HG03354 (cell line): ENCODE measurements around the gene PAFAH2.

ENCODE experiments used
- ATAC-seq: cut with Tn5 transposase; IDR thresholded peaks from one replicate; pipeline ENCODE4 v1.9.1; 2021; ENCODE audit warnings: mild to moderate bottlenecking; ENCODE audit not compliant: unreplicated experiment, poor library complexity, severe bottlenecking

The PAFAH2 gene

DNA sequence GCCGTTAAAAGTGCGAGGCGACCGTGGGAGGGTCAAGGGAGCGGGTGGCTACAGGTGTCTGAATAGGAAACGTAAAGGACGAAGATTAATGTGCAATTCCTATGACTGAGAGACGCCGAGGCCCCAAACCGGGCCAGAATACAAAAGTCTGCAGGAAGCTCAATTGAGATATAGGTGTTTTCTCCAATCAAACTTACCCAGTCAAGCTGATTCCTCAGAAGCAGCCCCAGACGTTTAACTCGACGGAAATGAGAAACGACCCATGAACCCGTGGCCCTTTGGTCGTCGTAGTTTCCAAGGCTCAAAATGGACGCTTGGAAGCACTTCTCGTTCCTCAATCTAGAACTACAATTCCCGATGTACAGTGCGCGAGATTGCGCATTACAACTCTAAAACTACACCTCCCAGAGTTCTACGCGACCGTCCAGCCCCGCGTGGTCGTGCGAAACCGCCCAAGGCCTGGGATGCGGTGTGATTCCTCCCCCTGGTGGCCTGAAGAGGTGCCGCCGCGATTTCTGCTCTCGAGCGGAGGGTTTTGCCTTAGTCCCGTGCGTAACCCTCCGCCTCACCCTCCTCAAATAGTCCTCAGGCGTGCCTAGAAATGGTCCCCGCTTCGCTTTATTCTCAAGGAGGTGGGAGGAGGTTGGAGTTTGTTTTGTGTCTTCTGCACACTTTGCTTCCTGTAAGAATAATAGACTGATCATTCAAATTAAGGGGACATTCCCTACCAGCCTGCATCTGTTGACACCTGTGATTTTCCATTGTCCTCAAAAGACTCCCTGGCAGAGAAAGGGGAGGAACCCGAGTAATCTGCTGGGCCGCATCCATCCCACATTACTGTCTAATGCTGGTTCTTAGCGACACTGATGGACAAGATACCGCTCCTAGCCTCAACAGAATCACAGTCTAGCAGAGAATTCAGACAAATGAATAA, at the start of gene PAFAH2:
PAFAH2 (minus strand) TSS at position 236 of the 934 bp plus-strand sequence. CDS start 7,247 bp downstream, outside the sequence.
- ATAC-seq = peak; percentile 97

DNA sequence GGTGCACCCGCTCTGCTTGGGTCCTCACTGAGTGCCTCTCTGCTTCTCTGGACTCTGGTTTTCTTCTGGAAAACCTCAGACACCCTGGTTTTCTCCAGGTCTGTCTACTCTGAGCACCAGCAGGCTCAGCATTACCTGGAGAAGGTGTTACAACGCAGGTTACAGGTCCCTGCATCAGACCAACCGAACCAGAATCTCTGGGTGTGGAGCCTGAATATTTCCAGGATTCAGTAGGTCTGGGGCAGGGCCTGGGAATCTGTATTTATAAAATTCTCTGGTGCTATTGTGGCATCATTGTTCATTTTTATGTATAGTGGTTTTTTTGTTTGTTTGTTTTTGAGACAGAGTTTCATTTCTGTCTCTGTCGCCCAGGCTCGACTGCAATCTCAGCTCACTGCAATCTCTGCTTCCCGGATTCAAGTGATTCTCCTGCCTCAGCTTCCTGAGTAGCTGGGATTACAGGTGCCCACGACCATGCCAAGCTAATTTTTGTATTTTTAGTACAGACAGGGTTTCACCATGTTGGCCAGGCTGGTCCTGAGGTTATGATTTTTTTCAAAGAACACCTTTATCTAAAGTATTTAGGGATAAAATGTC, 49.5 kb upstream of the PAFAH2 start:
- no peak for ATAC-seq

DNA sequence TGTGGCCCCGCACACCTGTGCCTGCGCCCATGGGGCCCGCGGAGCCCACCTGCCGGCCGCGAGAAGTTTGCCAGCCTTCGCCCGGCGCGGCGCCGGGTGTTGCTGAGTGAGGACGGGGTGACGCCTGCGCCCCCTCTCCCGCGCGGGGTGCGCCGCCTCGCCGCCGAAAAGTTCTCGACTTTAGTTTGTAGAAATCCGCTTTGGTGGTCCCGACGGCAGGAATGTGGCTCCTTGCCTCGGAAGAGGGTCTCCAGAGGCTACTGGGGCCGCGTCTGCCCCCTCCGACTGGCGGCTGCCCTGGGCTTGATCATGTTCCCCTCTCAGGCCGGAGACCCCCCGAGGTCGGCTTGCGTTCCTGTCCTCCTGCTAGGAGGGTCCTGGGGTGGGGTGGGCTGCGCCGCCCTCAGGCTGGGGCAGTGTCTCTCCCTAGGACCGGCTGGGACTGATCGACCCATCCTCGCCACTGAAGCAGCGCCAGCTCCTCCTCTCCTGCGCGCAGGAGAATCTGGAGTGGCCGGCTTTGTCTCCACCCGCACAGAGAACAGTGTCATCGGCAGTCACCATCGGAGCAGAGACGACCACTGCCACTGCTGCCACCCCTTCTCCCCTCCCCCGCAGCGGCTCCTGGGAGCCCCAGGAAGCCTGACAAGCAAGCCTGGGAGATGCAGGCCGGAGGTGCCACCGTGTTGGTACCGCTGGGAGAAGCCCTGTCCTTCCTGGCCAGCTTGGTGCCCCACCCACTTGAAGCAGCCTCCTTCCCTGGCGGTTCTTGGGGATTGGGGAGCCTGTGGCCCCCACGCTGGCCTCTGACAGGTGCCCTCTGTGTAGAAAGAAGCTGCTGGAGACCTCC, 48.6 kb upstream of the PAFAH2 start:
- ATAC-seq = no peak

DNA sequence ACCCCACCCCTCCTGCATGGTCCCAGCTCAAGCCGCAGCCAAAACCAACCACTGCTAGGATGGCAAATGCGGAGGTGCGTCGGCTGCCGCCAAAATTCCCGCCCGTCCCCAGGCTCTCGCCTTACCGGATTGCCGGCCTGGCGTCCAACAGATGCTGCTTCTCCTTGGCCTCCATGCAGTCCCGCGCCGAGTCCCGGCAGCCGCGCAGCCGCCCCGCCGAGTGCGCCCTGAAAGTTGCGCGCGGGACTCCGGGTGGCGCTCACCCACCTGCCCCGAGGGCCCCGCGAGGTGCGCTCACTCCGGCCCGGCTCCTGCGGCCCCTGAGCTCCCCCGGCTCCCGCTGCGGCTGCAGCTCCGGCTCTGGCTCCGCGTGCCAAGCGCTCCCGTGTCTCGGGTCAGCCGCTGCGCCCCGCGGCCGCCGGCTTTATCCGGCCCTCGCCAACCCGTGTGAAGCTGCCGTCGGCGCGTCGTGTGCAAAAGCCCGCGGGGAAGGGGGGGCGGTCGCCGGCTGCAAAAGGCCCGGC, 47.9 kb upstream of the PAFAH2 start, which contains the start of gene SLC30A2:
SLC30A2 (minus strand) TSS at position 397 of the 524 bp plus-strand sequence; CDS start at position 175, 222 bp downstream.
- no peak for ATAC-seq

DNA sequence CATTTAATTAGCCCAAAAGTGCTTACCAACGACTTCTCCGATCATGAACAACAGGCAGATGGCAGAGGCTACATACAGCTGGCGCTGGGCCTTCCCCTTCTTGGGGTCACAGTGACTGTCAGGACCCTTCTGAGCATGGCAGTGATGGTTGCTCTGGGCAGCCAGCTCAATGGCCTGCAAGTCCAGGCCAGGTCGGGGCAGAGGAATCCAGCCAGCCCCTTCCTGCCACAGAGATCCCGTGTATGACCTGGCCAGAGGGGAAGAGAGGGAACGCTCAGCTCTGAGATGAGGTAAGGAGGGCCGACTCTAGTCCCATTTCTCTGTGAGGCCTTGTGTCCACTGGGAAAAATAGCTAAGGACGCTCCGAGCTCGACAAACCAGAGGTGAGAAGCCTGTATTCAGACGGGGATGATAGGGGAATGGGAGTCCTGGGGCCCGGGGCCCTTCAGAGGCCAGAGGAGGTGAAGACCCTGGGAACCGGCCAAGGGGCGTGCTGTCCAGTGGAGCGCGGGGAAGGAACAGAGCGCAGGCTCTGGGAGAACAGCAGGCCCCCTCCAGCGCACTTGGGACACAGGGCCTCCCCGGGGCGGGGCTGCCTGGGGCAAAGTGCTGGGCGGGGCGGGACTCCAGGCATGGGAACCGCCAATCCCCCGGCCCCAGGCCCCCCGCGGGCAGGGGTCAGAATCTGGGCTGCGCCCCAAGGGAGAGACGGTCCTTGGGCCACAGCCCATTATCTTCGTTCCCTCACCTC, 47.3 kb upstream of the PAFAH2 start:
- no peak for ATAC-seq

DNA sequence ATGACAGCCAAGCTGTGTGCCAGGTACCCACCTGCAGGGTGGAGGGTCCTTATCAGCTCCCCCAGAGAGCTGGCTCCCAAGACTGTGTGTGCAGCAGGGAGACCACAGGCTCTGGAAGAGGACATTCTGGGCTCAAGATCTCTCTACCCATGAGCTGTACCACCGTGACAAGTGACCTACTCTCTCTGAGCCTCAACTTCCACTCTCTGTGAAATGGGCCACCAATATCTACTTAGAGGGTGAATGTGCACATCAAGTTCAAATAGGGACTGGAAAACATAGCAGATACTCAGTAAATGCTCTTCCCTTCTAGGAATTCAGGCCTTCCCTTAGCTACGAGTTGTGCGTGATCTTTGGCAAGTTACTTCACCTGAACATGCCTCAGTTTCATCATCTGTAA, 46.6 kb upstream of the PAFAH2 start:
- ATAC-seq = no peak

DNA sequence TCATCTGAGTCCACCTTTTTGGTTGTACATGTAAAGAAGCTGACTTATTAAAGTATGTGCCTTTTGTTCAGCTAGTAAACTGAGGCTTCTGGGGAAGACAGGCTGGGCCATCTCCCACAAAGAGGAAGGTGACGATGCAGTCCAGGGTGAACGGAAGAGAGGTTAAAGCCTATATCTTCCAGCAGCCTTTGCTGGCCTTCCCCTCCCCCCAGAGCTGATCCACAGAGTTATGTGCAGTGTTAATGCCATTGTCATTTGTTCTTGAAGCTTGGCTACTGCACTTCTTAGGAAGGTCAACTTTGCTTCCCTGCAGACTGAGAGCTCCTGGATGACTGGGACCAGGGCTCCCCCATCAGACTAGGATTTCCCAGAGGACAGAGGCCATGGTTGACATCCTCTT, 45.9 kb upstream of the PAFAH2 start:
- no peak for ATAC-seq

DNA sequence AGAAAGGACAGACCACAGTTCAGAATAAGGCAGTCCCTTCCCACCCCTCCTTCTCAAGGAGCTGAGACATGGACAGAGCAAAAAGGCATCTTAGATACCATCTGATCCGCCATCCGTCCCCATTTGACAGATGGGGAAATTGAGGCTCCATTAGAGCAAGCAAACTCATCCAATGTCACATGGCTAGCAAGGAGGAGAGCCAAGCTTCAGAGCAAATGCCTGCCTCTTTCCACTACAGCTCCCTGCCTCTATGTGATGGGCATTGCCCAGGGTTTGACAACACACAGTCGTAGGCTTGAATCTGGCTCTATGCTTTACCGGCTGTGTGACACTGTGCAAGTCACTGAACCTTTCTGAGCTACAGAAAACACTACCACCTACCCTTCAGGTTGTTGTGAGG, 44.1 kb upstream of the PAFAH2 start:
- no peak for ATAC-seq

DNA sequence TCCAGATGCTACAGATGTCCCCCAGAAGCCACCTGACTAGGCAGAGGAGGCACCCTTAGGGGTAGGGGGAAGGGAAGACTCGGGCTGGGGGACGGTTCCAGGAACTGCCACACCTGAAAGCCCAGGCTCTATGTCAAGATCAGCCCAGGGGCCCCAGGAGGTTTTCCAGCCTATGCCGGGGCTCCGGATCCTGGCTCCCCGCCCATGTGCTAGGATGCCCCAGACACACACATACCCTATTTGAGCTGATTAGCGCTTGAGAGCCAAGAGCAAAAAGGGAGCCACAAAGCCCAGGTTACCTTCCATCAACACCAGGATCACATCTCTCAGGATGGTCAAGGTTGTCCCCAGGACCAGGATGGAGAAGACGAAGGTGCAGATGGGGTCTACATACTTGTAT, 43.5 kb upstream of the PAFAH2 start:
- no peak for ATAC-seq

DNA sequence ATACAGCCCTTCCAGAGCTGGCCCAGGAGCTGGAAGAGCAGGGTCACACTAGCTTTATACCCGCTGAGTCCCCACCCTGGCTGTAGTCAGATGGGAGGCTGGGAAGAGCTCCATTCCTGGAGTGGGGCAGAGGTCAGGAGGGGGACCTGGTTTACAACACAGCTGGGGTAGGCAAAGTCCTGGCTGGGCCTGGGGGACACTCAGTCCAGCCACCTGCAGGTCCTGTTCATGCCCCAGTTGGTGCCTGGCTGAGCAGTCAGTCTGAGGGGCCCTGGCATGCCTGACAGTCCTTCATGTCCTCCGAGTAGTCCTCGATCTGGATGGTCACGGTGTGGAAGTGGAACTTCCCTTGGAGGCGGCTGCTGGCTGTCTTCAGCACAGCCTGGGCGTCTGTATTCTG, 41.0 kb upstream of the PAFAH2 start:
- no peak for ATAC-seq

DNA sequence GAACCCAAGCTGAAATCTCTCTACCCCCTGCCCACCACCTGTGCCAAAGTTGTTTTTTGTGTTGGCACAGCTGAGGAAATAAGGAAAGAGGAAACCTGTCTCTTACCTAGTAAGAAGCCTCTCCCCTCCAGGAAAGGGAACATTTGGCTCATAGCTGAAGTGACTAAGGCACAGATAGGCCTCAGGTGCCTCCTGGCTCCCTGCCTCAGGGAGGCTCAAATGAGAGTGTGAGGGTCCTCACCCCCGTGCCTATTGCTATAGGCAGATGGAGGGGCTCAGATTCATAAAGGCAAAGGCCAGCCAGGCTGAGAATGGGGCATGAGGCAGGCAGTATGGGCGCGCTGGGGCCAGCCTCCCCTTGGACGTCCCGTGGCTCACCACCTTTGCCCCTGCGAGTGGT, 40.6 kb upstream of the PAFAH2 start:
- ATAC-seq = no peak

DNA sequence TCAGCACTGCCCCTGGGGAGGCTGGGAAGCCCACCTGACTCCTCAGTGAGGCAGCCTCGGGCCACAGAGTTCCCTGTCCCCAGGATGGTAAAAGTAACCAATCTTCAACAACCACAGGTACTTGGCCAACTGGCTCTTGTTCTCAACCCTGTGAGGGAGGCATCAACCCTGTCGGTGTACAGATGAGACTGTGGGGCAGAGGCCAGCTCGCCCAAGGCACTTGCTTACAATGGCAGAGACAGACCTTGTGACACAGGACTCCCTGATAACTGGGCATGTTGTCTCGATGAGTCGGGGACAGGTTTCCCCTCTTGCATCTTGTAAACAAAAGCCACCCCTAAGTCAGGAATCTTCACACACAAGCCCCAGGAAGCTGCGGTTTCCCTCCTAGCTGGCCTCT, 40.0 kb upstream of the PAFAH2 start:
- ATAC-seq = no peak

DNA sequence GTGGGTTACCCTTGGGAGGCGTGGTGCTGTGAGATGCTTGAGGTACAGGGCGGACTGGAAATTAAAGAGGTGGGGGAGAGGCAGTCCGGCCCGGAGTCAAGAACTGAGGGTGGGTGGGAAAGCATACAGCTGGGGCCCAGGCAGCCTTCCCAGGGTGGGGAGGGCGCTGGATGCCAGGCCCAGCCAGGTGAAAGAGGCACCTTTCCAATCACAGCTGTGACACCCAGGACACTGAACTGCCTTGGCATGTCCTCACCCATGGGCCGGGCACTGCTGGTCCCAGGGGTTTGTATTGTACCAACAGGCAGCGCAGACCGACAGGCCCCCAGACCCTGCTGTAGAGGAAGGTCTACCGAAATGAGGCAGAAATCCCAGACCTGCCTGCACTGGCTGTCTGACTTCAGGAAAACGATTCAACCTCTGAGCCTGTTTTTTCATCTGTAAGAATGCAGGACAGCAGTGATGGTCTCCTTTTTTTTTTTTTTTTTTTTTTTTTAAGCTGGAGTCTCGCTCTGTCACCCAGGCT, 39.0 kb upstream of the PAFAH2 start:
- ATAC-seq = no peak

DNA sequence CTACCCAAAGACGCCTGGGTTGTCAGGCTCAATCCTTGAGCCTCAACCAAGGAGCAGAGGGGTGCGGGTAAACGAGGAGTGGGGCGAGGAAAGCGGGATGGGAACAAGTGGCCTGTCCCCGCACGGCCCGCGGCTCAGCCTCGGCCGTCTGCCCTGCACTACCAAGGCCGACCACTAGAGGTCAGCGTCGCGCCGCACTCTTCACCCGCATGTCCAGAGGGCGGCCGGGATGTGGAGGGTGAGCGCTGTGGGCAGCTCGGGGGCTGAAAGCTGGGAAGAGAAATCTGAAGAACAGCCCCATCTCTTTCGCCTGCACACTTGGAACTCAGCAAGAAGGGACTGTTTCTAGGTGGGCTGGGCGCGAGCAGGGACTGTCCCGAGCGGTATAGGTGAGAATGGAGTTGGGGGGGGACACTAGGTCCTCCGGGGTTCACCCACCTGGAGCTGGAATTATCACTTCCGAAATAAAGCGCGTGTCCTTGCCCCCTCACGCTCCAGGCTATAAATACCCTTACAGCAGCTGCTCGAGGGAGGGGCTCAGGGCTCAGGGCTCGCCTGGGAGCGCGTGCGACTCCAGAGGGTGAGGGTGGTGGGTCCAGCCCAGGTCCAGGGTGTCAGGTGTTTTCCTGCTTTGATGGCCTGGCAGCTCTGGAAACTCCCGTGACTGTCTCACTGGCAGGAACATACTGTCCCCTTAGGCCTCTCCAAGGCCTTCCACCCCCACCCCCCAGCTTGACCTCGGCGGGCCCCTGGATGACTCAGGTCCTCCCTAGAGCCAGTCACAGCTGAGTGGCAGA, 38.3 kb upstream of the PAFAH2 start:
- ATAC-seq = peak; percentile 75

DNA sequence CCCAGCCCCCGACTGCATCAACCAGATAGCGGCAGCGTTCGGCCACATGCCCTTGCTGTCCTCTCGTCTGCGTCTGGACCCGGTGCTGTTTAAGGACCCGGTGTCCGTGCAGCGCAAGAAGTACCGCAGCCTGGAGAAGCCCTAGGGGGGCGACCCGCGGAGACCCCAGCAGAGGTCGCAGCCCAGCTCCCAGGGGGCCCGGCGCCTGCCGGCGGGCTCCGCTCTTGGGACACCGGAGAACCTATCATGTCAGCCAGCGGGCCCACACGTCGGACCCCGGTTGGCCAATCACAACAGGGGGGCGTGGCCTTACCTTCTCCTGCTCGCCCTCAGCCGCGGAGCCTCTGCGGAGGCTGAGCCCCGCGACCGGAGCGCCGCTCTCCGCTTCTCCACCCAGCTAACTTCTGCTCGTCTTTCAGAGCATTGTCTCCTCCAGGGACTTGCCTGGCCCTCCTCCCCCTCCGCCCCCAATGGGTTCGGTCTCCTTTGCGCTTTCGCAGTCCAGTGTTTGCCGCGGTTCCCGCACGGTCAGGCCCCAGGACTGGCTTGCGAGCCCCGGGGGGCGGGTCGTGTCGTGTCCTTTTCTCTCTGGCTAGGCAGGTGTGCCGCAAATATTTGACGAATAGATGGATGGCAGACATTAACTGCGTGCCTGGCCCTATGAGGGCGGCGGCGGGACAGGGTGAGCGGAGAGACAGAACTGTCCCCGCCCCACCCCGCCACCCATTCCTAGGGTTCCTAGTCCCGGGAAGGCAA, 37.5 kb upstream of the PAFAH2 start:
- ATAC-seq = peak; percentile 91

DNA sequence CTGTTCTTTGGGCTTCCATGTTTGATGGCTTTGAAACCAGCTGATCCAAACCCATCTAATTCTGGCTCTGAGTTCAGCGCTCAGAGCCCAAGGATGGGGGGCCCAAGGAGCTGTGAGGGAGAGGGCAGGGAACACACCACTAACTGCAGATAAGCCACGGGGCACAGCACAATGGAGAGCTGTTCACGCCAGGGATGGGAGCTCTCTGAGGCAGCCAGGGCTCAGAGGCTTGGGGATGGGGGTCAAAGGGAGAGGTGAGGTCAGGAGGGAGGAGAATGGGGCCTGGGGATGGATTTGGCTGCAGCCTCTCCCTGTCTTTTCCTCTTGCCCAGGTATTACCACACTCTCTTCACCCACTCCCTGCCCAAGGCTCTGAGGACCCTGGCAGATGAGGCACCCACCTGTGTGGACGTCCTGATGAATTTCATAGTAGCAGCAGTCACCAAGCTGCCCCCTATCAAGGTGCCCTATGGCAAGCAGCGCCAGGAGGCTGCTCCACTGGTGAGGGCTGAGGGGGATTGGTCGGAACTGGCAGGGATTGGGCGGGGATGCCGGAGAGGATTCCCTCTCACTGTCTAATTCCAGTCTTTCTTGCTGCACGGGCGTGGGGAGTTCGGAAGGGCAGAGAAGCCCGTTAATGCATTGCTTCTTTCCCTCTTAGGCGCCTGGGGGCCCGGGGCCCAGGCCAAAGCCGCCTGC, 36.8 kb upstream of the PAFAH2 start:
- ATAC-seq = no peak
